ENCODE results near the gene MEX3B.
"Not testable (repeated sequence)": the region's sequence is repeated elsewhere in the genome, so short reads cannot be mapped to it uniquely, and the experiment has no call there.

Gene MEX3B

GRCh38 chr15:81995081-81995480, 50.7 kb downstream of the MEX3B start:
- not testable (repeated sequence) for DNase-seq

GRCh38 chr15:81992523-81992922, 53.3 kb downstream of the MEX3B start:
- no peak for DNase-seq

All from NCI-H69 (cell line).